ENCODE measurements around the gene FYCO1. TPM values are rescaled to one million over a fixed set of nuclear protein-coding genes. Genes with fewer than 3 reads are reported as not detected.

The FYCO1 gene
- total RNA-seq, 1 experiment from 2014 or later = 10.9 TPM

- H3K27me3 Mint-ChIP-seq (ENCODE audit: insufficient read depth, unreplicated experiment) = peaks cover 2% of the 10 kb centered on the region
- no peak for DNase-seq
Measured at GRCh38 chr3:45881078-45882022, 114.3 kb downstream of the FYCO1 start.

GRCh38 chr3:45880725-45881077, 114.9 kb downstream of the FYCO1 start:
- Mint-ChIP-seq H3K4me1 (ENCODE audit: low read depth, unreplicated experiment) (no peaks in the 10 kb centered on the region), H3K4me3 (ENCODE audit: unreplicated experiment) (no peak overlapping the region), H3K27ac (ENCODE audit: unreplicated experiment) (no peak overlapping the region), H3K9me3 (ENCODE audit: unreplicated experiment) (no peaks in the 10 kb centered on the region), H3K27me3 (ENCODE audit: insufficient read depth, unreplicated experiment) (peaks cover 2% of the 10 kb centered on the region), H3K36me3 (ENCODE audit: insufficient read depth, unreplicated experiment) (no peaks in the 10 kb centered on the region)
- BruUV-seq (replicated peaks) = no TSS peak
- TF ChIP-seq CTCF (IDR thresholded peaks at IDR 0.05; ENCODE audit: insufficient read depth in 1 of 2, low read depth in 1 of 2, low read length in 1 of 2, severe bottlenecking in 1 of 2, unreplicated experiment in 1 of 2) = no peak
- ChIA-PET POLR2A (no interaction called here), CTCF (interaction anchor here (1.0 kb wide), 1 partner anchor 15 kb away, joined by 4 read pairs; no protein-coding TSS in a partner anchor)
- no peak for DNase-seq
- Histone ChIP-seq H3K36me3 (ENCODE audit: control insufficient read depth, insufficient read depth, low read length) (no peaks in the 10 kb centered on the region), H3K27me3 (replicated peaks; ENCODE audit: control insufficient read depth, insufficient read depth, low read length) (no peaks in the 10 kb centered on the region), H3K4me1 (no peaks in the 10 kb centered on the region), H3K4me3 (ENCODE audit: low read depth, low read length) (no peak overlapping the region), H3K9me3 (no peaks in the 10 kb centered on the region)
- intact Hi-C loops (cut with micrococcal nuclease; ENCODE audit: unreplicated experiment) = no loop called here

More at GRCh38 chr3:45881078-45882022, 114.3 kb downstream of the FYCO1 start:
- H3K4me3 ChIP-seq (ENCODE audit: low read depth, low read length) = no peak overlapping the region
- intact Hi-C loops (cut with micrococcal nuclease; ENCODE audit: unreplicated experiment) = no loop called here
- H3K4me1 ChIP-seq = no peaks in the 10 kb centered on the region
- Mint-ChIP-seq H3K4me3 (ENCODE audit: unreplicated experiment) (no peak overlapping the region), H3K27ac (ENCODE audit: unreplicated experiment) (no peak overlapping the region), H3K4me1 (ENCODE audit: low read depth, unreplicated experiment) (no peaks in the 10 kb centered on the region), H3K36me3 (ENCODE audit: insufficient read depth, unreplicated experiment) (no peaks in the 10 kb centered on the region), H3K9me3 (ENCODE audit: unreplicated experiment) (no peaks in the 10 kb centered on the region)
- H3K27me3 ChIP-seq (replicated peaks; ENCODE audit: control insufficient read depth, insufficient read depth, low read length) = no peaks in the 10 kb centered on the region
- no TSS peak for BruUV-seq (replicated peaks)
- H3K9me3 ChIP-seq = no peaks in the 10 kb centered on the region
- CTCF ChIA-PET = interaction anchor here (0.6 to 1.0 kb wide), 2 partner anchors 14 to 1088 kb away, joined by 3 to 4 read pairs; no protein-coding TSS in a partner anchor
- no peak for TF ChIP-seq CTCF (IDR thresholded peaks at IDR 0.05; ENCODE audit: insufficient read depth in 1 of 2, low read depth in 1 of 2, low read length in 1 of 2, severe bottlenecking in 1 of 2, unreplicated experiment in 1 of 2)
- POLR2A ChIA-PET = interaction anchor here (0.6 kb wide), 1 partner anchor 254 kb away, joined by 3 read pairs; no protein-coding TSS in a partner anchor
- H3K36me3 ChIP-seq (ENCODE audit: control insufficient read depth, insufficient read depth, low read length) = no peaks in the 10 kb centered on the region

GRCh38 chr3:45878124-45878523, 117.5 kb downstream of the FYCO1 start:
- Mint-ChIP-seq H3K36me3 (ENCODE audit: insufficient read depth, unreplicated experiment) (no peaks in the 10 kb centered on the region), H3K27me3 (ENCODE audit: insufficient read depth, unreplicated experiment) (peaks cover 2% of the 10 kb centered on the region), H3K4me1 (ENCODE audit: low read depth, unreplicated experiment) (no peaks in the 10 kb centered on the region), H3K27ac (ENCODE audit: unreplicated experiment) (no peak overlapping the region), H3K9me3 (ENCODE audit: unreplicated experiment) (no peaks in the 10 kb centered on the region), H3K4me3 (ENCODE audit: unreplicated experiment) (no peak overlapping the region)
- BruUV-seq (replicated peaks) = no TSS peak
- no peaks in the 10 kb centered on the region for H3K27me3 ChIP-seq (replicated peaks; ENCODE audit: control insufficient read depth, insufficient read depth, low read length)
- no peaks in the 10 kb centered on the region for H3K9me3 ChIP-seq
- H3K36me3 ChIP-seq (ENCODE audit: control insufficient read depth, insufficient read depth, low read length) = no peaks in the 10 kb centered on the region
- H3K4me3 ChIP-seq (ENCODE audit: low read depth, low read length) = no peak overlapping the region
- POLR2A ChIA-PET = no interaction called here
- TF ChIP-seq CTCF (IDR thresholded peaks at IDR 0.05; ENCODE audit: insufficient read depth in 1 of 2, low read depth in 1 of 2, low read length in 1 of 2, severe bottlenecking in 1 of 2, unreplicated experiment in 1 of 2) = no peak
- no peaks in the 10 kb centered on the region for H3K4me1 ChIP-seq
- CTCF ChIA-PET = no interaction called here
- intact Hi-C loops (cut with micrococcal nuclease; ENCODE audit: unreplicated experiment) = no loop called here
- no peak for DNase-seq
